GM10248 (cell line): ENCODE measurements around the gene BPIFB1.

Experiments used
- CTCF ChIA-PET: fragments of 300-600 bp; sonication (Branson Sonifier 250); formaldehyde crosslinking; extraction: SDS; loops from one replicate; lab custom pipeline; 2021; ENCODE audit warnings: antibody characterized with exemption; lab: Yijun Ruan, JAX
- POLR2A ChIA-PET: fragments of 350-650 bp; sonication (Branson Sonifier 250); formaldehyde crosslinking; extraction: SDS; loops from one replicate; lab custom pipeline; 2020; ENCODE audit warnings: antibody characterized with exemption; lab: Yijun Ruan, JAX
- DNase-seq: peaks from one replicate; pipeline ENCODE4 v3.0.0; 2012; ENCODE audit errors: extremely low spot score
- CTCF ChIP-seq: IDR thresholded peaks from 2 replicates; pipeline ENCODE4 v1.5.1; 2012; ENCODE audit warnings: mild to moderate bottlenecking, low read depth; ENCODE audit errors: extremely low read depth, missing control alignments, control extremely low read depth

BPIFB1 gene

DNA sequence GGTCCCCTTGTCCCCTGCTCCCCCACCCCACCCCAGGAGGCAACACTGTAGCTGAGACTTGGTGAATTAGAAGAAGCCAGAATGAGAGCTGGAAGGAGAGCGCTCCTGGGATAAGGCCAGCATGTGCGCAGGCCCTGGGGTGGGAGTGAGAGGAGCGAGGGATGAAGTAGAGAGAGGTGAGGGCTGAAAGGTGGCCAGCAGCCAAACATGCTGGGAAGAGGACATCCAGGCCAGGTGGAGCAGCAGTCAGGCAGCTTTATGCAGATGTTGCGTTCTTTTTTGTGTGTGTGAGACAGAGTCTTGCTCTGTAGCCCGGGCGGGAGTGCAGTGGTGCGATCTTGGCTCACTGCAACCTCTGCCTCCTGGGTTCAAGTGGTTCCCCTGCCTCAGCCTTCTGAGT, 2.2 kb upstream of the BPIFB1 start:
- no peak for TF ChIP-seq CTCF
- CTCF ChIA-PET = no interaction called here

DNA sequence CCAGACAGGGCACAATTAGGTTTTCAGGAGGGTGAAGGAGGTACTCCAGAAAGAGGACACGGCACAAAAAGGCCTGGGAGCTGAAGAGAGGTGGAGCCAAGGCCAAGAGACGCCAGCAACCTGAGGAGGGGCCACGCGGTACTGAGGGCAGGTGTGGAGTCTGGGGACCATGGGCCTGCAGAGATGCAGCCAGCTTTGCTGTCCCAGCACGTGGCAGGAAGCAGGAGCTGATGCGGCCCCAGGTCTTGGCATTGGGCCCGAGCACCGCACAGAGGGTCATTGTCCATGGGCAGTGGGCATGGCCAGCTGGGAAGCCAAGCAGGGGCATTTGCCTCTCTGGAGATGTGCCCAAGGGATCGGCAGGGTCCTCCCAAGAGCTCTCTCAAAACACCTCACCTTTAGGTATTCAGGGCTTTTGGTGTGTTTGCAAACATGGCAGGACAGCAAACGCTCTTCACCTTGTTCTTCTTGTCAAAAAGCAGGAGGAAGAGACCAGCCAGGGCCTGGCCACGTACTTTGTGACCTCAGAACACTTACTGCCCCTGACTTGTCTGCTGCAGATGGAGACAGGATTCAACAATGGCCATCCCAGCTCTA, 1.4 kb upstream of the BPIFB1 start:
- ChIA-PET CTCF (no interaction called here), POLR2A (no interaction called here)
- no peak for DNase-seq
- no peak for TF ChIP-seq CTCF

More for the DNA sequence above, 2.2 kb upstream of the BPIFB1 start:
- DNase-seq = no peak
- POLR2A ChIA-PET = no interaction called here

GRCh38 chr20:33282196-33282934, 649 bp upstream of the BPIFB1 start:
- no peak for TF ChIP-seq CTCF
- ChIA-PET CTCF (interaction anchor here (1.4 kb wide), 1 partner anchor 18 kb away, joined by 3 read pairs; no protein-coding TSS in a partner anchor), POLR2A (no interaction called here)
- no peak for DNase-seq

GRCh38 chr20:33284284-33284683, 1.3 kb downstream of the BPIFB1 start:
- no peak for TF ChIP-seq CTCF
- POLR2A ChIA-PET = no interaction called here
- CTCF ChIA-PET = interaction anchor here (0.9 to 1.8 kb wide), 5 partner anchors 8 to 495 kb away, joined by 3 to 4 read pairs (median 4); no protein-coding TSS in a partner anchor
- DNase-seq = no peak

DNA sequence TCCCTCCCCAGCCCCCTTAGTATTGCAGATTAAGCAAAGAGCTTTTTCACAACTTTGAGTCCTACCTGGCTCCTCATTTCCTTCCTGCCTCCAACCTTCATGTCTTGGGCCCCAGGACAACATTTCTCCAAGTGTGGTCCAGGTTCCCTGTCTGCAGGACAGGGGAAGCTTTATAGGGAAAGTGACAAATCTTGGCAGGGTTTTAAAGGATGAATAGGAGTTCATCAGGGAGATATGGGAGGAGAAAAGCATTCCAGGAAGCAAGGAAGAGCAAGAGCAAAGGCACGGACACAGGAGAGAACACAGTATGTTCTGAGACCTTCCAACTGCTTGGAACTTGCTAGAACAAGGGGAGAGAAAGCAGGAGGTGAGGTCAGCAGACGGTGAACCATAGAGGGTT, 1.9 kb downstream of the BPIFB1 start:
- DNase-seq = no peak
- no peak for TF ChIP-seq CTCF
- ChIA-PET POLR2A (no interaction called here), CTCF (interaction anchor here (0.9 to 1.8 kb wide), 4 partner anchors 10 to 495 kb away, joined by 3 to 4 read pairs (median 4); no protein-coding TSS in a partner anchor)

- TF ChIP-seq CTCF = no peak
- ChIA-PET POLR2A (no interaction called here), CTCF (interaction anchor here (1.4 to 1.6 kb wide), 3 partner anchors 11 to 496 kb away, joined by 3 to 4 read pairs (median 3); no protein-coding TSS in a partner anchor)
- no peak for DNase-seq
Observed at GRCh38 chr20:33285861-33286495, 3.0 kb downstream of the BPIFB1 start.
